H1 (cell line): Measurements from ENCODE around the gene RGS5. TPM values are rescaled to one million over a fixed set of nuclear protein-coding genes. Genes with fewer than 3 reads are reported as not detected.

ENCODE experiments used
- ASH2L ChIP-seq: fragments of 200-600, 300-600 bp; sonication (generic); IDR thresholded peaks from one replicate; pipeline ENCODE4 v1.7.1; 2017; ENCODE audit warnings: low read length
- CBX8 ChIP-seq: fragments of 300-800, 300-1000 bp; sonication (generic); IDR thresholded peaks from 2 replicates; pipeline ENCODE4 v1.7.1; 2016; ENCODE audit warnings: low read depth, low read length, borderline replicate concordance
- CEBPB ChIP-seq: IDR thresholded peaks from 2 replicates; pipeline ENCODE4 v1.6.1; 2012; ENCODE audit warnings: low read depth, low read length
- JUN ChIP-seq: IDR thresholded peaks from 2 replicates; pipeline ENCODE4 v1.6.1; 2011; ENCODE audit warnings: low read depth, mild to moderate bottlenecking, improper control_type of control experiment, low read length
- POU5F1 ChIP-seq: IDR thresholded peaks from 2 replicates; pipeline ENCODE4 v1.6.1; 2011; ENCODE audit warnings: low read depth, mild to moderate bottlenecking, low read length, moderate library complexity
- polyA plus RNA-seq, 7 experiments: library from polyadenylated mRNA; depleted of rRNA in 3 of 7; stranded (reverse) in 5 of 7; unstranded in 2 of 7; fragments of >200 nt in 5 of 7; fragments of 200-250 nt in 2 of 7; gene quantifications; 1 replicate in 5 of 7; 2 replicates in 1 of 7; 4 replicates in 1 of 7; pipeline versions ENCODE4 v1.2.1 to v1.2.3, GENCODE V29; 2011 to 2013; ENCODE audit warnings: missing spikeins in 2 of 7, mixed read lengths in 2 of 7
- total RNA-seq: library from RNA; stranded (reverse); fragmentation: NEBNext Ultra II Directional; extraction: Animal tissue kit (Norgen Biotek cat#: 25700); gene quantifications from 2 replicates; pipeline ENCODE4 v1.2.1, GENCODE V29; 2021
- TF ChIP-seq, protein P1 (sequence below): IDR thresholded peaks from 2 replicates; pipeline ENCODE4 v1.6.1; 2012; ENCODE audit warnings: low read length, inconsistent platforms

Gene RGS5
- total and polyA plus RNA-seq, 2 of the 8 experiments (the other 6 are each of a cell fraction or from before 2014, with no cell fraction given), result 75.5 to 103 TPM

DNA sequence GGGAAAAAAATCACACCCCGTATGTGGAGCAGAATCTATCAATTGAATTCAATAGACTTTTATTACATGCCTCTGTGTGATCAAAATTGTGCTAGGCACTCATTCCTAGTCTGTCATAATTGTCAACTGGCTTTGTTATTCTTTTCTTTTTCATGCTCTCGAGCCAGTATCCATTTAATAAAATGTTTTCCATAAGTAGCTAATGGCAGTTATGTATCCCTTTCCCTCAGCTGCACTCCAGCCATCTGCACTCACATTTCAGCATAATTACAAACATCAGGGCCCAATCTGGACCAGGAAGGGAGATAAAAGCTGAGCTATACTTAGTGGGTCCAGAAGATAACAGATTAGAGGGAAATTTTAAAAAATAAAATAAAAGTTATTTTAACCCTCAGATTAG, 15.9 kb downstream of the RGS5 start (continued):
- TF ChIP-seq JUN, result no peak
- no peak for TF ChIP-seq CBX8
- TF ChIP-seq CEBPB, result no peak
- no peak for TF ChIP-seq ASH2L
- no peak for TF ChIP-seq POU5F1
- TF ChIP-seq, protein P1, sequence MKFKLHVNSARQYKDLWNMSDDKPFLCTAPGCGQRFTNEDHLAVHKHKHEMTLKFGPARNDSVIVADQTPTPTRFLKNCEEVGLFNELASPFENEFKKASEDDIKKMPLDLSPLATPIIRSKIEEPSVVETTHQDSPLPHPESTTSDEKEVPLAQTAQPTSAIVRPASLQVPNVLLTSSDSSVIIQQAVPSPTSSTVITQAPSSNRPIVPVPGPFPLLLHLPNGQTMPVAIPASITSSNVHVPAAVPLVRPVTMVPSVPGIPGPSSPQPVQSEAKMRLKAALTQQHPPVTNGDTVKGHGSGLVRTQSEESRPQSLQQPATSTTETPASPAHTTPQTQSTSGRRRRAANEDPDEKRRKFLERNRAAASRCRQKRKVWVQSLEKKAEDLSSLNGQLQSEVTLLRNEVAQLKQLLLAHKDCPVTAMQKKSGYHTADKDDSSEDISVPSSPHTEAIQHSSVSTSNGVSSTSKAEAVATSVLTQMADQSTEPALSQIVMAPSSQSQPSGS, result no peak
